Measurements from ENCODE around the gene EIF2AK3.

GRCh38 chr2:88554189-88554588 is 73.1 kb downstream of the EIF2AK3 start:
- TF ChIP-seq, protein P1, sequence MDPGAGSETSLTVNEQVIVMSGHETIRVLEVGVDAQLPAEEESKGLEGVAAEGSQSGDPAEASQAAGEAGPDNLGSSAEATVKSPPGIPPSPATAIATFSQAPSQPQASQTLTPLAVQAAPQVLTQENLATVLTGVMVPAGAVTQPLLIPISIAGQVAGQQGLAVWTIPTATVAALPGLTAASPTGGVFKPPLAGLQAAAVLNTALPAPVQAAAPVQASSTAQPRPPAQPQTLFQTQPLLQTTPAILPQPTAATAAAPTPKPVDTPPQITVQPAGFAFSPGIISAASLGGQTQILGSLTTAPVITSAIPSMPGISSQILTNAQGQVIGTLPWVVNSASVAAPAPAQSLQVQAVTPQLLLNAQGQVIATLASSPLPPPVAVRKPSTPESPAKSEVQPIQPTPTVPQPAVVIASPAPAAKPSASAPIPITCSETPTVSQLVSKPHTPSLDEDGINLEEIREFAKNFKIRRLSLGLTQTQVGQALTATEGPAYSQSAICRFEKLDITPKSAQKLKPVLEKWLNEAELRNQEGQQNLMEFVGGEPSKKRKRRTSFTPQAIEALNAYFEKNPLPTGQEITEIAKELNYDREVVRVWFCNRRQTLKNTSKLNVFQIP (CRISPR knock-in tag; IDR thresholded peaks at IDR 0.05; ENCODE audit: borderline replicate concordance, low read depth) = no peak
- TF ChIP-seq SNAI2 (CRISPR knock-in tag; IDR thresholded peaks at IDR 0.05) = no peak
- no peak for TF ChIP-seq ESRRG (CRISPR knock-in tag; IDR thresholded peaks at IDR 0.05)
